Heart right ventricle (tissue), 16 donors: ENCODE measurements around the gene TPRG1L. TPM values are rescaled to one million over a fixed set of nuclear protein-coding genes. Genes with fewer than 3 reads are reported as not detected.
A peak's percentile ranks its signal among the peaks of the same experiment; 100 is the strongest.

Experiments
- ATAC-seq, 8 donors: fragments of 200-7000 bp; cut with Tn5 transposase; one replicate each; pipeline ENCODE4 v1.9.1; 2020; ENCODE audit warnings: mild to moderate bottlenecking in 8 of 8, moderate library complexity in 8 of 8, moderate number of reproducible peaks in 1 of 8
- DNase-seq, 2 donors: peaks; one replicate each; pipeline ENCODE4 v3.0.0-alpha.2; 2020
- H3K27ac ChIP-seq, 10 donors: fragments of 200-600 bp; sonication (generic) in 2 of 10; one replicate each; pipeline versions ENCODE4 v1.5.0 to v1.8.0; 2020 to 2022; ENCODE audit warnings: mild to moderate bottlenecking in 3 of 10
- H3K27me3 ChIP-seq, 7 donors: fragments of 200-600 bp; one replicate each; pipeline ENCODE4 v1.8.0; 2021 to 2022; ENCODE audit warnings: mild to moderate bottlenecking in 2 of 7
- H3K36me3 ChIP-seq, 9 donors: fragments of 200-600 bp; sonication (generic) in 1 of 9; one replicate each; pipeline versions ENCODE4 v1.5.0 to v1.8.0; 2020 to 2022; ENCODE audit warnings: mild to moderate bottlenecking in 2 of 9
- H3K4me1 ChIP-seq, 9 donors: fragments of 200-600 bp; sonication (generic) in 1 of 9; one replicate each; pipeline versions ENCODE4 v1.5.0 to v1.8.0; 2020 to 2022; ENCODE audit warnings: mild to moderate bottlenecking in 4 of 9
- H3K4me3 ChIP-seq, 10 donors: fragments of 200-600 bp; sonication (generic) in 2 of 10; one replicate each; pipeline versions ENCODE4 v1.5.0 to v1.8.0; 2020 to 2022; ENCODE audit warnings: mild to moderate bottlenecking in 7 of 10, moderate library complexity in 2 of 10
- H3K9me3 ChIP-seq, 11 donors: fragments of 200-600 bp in 10 of 11; sonication (generic) in 2 of 11; one replicate each; pipeline versions ENCODE4 v1.5.0 to v1.8.0; 2013 to 2022; ENCODE audit warnings: mild to moderate bottlenecking in 2 of 11, control low read depth in 1 of 11, moderate library complexity in 1 of 11
- CTCF ChIP-seq, 9 donors: fragments of 200-600 bp; sonication (generic) in 2 of 9; IDR thresholded peaks; one replicate each; pipeline versions ENCODE4 v1.5.0 to v1.8.0; 2021 to 2022; ENCODE audit warnings: antibody characterized with exemption in 9 of 9, mild to moderate bottlenecking in 5 of 9, moderate library complexity in 1 of 9
- WGBS, 2 donors: extraction: QIAGEN DNeasy Blood & Tissue Kit; methylation state at CpG; one replicate each; pipeline ENCODE4 v1.1.7; 2013; ENCODE audit warnings: inconsistent platforms in 1 of 2; 5-methylcytosine and 5-hydroxymethylcytosine counted together
- intact Hi-C, 10 donors: fragments of 100-400 bp; cut with DNase I; formaldehyde crosslinking; loops; one replicate each; pipeline versions ENCODE4 v1.11.1 to v1.14.2; 2022
- polyA plus RNA-seq, 2 donors: library from polyadenylated mRNA; stranded (reverse); fragments of 200-250 nt; gene quantifications; one replicate each; pipeline ENCODE4 v1.2.3, GENCODE V29; 2013
- total RNA-seq, 10 donors: library from RNA; stranded (reverse); fragmentation: NEBNext Ultra II Directional in 3 of 10; extraction: Animal tissue kit (Norgen Biotek cat#: 25700) in 3 of 10; gene quantifications; one replicate each; pipeline versions ENCODE4 v1.2.1 to v1.2.4, GENCODE V29; 2021 to 2023
- donor health status: Arrhythmogenic right ventricular cardiomyopathy.
- donor health status: ischemic (EF 13 %, LVEDD 7.1; RV severe dilation, severe dysfunction).
- donor health status: healthy with polysubstance abuse.
- donor health status: DM: no; HTN: yes; CAD: no.
- donor health status: DM: no; HTN: no; CAD: no.
- donor health status: ischemic (EF 25% LVEDD 6.9; RV normal size, moderate dysfunction).
- donor health status: ischemic (EF 25% LVEDD 5.7; RV mildly dilated, moderate dysfunction).
- donor health status: healthy.
- donor health status: DM: yes; HTN: yes; CAD: no.
- donor health status: Ischemic cardiomyopathy.
- donor health status: ischemic (EF 35%, LVEDD 5.7; RV mildly dilated, moderate dysfunction).
- donor health status: nonischemic (EF 11% LVEDD 7.7; RV severe dilation, severe dysfunction).
- donor health status: DM: yes; HTN: yes; CAD: no.
- donor health status: PGD.
- donor health status: ischemic (EF 29% LVEDD 5.4; RV normal size, mild dysfunction).
- donor health status: nonischemic (EF 23%, LVEDD 6.1; RV moderate dilation, normal function).

The TPRG1L gene
- total and polyA plus RNA-seq, 12 donors = 15.1 to 60.7 (median 49.0) TPM

GRCh38 chr1:3630161-3630611 is 5.4 kb downstream of the TPRG1L start:
- no peak for TF ChIP-seq CTCF (IDR thresholded peaks at IDR 0.05)
- Histone ChIP-seq H3K4me3 (no peak overlapping the region), H3K27me3 (no peaks in the 10 kb centered on the region), H3K27ac (no peak overlapping the region), H3K4me1 (peaks cover 4 to 19% (median 10%) of the 10 kb centered on the region in 9 donors), H3K9me3 (no peaks in the 10 kb centered on the region), H3K36me3 (peaks cover 0 to 89% (median 69%) of the 10 kb centered on the region in 9 donors)
- 67 to 77% methylated on average over 11 of the region's 11 CpGs for WGBS, 2 donors
- intact Hi-C loops = no loop called here
- ATAC-seq (no peak), DNase-seq (no peak)

- H3K9me3 ChIP-seq = no peaks in the 10 kb centered on the region
- H3K4me3 ChIP-seq = no peak overlapping the region
- intact Hi-C loops = no loop called here
- ATAC-seq = peak in 2 of 8 donors; percentile 10 to 24
- no peak for TF ChIP-seq CTCF (IDR thresholded peaks at IDR 0.05)
- no peaks in the 10 kb centered on the region for H3K27me3 ChIP-seq
- peaks cover 0 to 96% (median 76%) of the 10 kb centered on the region in 9 donors for H3K36me3 ChIP-seq
- no peak overlapping the region for H3K27ac ChIP-seq
- WGBS, 2 donors = 82 to 86% methylated on average over 9 of the region's 9 CpGs
- H3K4me1 ChIP-seq = peaks cover 1 to 13% (median 4%) of the 10 kb centered on the region in 9 donors
- no peak for DNase-seq
Observed at GRCh38 chr1:3630914-3631313, 6.1 kb downstream of the TPRG1L start.

- Histone ChIP-seq H3K4me1 (peaks cover 0 to 7% (median 0%) of the 10 kb centered on the region in 9 donors), H3K27ac (no peak overlapping the region), H3K9me3 (no peaks in the 10 kb centered on the region), H3K36me3 (peaks cover 0 to 100% (median 83%) of the 10 kb centered on the region in 9 donors), H3K4me3 (no peak overlapping the region), H3K27me3 (no peaks in the 10 kb centered on the region)
- 90 to 92% methylated on average over 36 of the region's 36 CpGs for WGBS, 2 donors
- intact Hi-C loops = no loop called here
- DNase-seq = no peak
- peak in 2 of 8 donors; percentile 15 to 26 for ATAC-seq
- TF ChIP-seq CTCF (IDR thresholded peaks at IDR 0.05) = no peak
Observed at GRCh38 chr1:3631320-3632260, 6.8 kb downstream of the TPRG1L start.

GRCh38 chr1:3632298-3632697 is 7.5 kb downstream of the TPRG1L start:
- H3K27ac ChIP-seq = no peak overlapping the region
- TF ChIP-seq CTCF (IDR thresholded peaks at IDR 0.05) = no peak
- H3K36me3 ChIP-seq = peaks cover 0 to 100% (median 89%) of the 10 kb centered on the region in 9 donors
- H3K4me1 ChIP-seq = peaks cover 0 to 7% (median 0%) of the 10 kb centered on the region in 9 donors
- H3K9me3 ChIP-seq = no peaks in the 10 kb centered on the region
- DNase-seq (no peak), ATAC-seq (no peak)
- no peak overlapping the region for H3K4me3 ChIP-seq
- 94 to 95% methylated on average over 17 of the region's 17 CpGs for WGBS, 2 donors
- no peaks in the 10 kb centered on the region for H3K27me3 ChIP-seq
- intact Hi-C loops = no loop called here
